Kidney (tissue), 14 donors: Measurements from ENCODE around the gene ITGA3. TPM values are rescaled to one million over a fixed set of nuclear protein-coding genes. Genes with fewer than 3 reads are reported as not detected.
A peak's percentile ranks its signal among the peaks of the same experiment; 100 is the strongest.

Experiments
- DNase-seq, 5 donors: peaks; one replicate each; pipeline ENCODE4 v3.0.0-alpha.2; 2013 to 2020
- FAIRE-seq: peaks from 2 replicates; lab custom pipeline; 2012; peaks lifted over from hg19 to GRCh38; lab: Jason Lieb, UNC
- H3K27ac ChIP-seq, 2 donors: one replicate each; pipeline ENCODE4 v1.7.0; 2013; ENCODE audit warnings: low read depth in 2 of 2, low read length in 2 of 2, inconsistent platforms in 1 of 2
- H3K27me3 ChIP-seq: one replicate; pipeline ENCODE4 v1.7.1; 2013; ENCODE audit warnings: low read length, inconsistent platforms; ENCODE audit not compliant: control insufficient read depth, insufficient read depth
- H3K36me3 ChIP-seq, 3 donors: one replicate each; pipeline versions ENCODE4 v1.7.0 to v1.7.1; 2013; ENCODE audit warnings: low read length in 3 of 3, control low read depth in 1 of 3, inconsistent platforms in 1 of 3; ENCODE audit not compliant: insufficient read depth in 3 of 3, control insufficient read depth in 2 of 3
- H3K4me1 ChIP-seq, 3 donors: one replicate each; pipeline versions ENCODE4 v1.7.0 to v1.7.1; 2013; ENCODE audit warnings: low read length in 3 of 3, inconsistent platforms in 1 of 3, low read depth in 1 of 3; ENCODE audit not compliant: control insufficient read depth in 2 of 3, insufficient read depth in 2 of 3
- H3K4me3 ChIP-seq, 3 donors: one replicate each; pipeline versions ENCODE4 v1.7.0 to v1.8.1; 2013; ENCODE audit warnings: low read length in 3 of 3, control low read depth in 1 of 3, inconsistent platforms in 1 of 3
- H3K9ac ChIP-seq, 3 donors: one replicate each; pipeline versions ENCODE4 v1.7.0 to v1.7.1; 2013; ENCODE audit warnings: low read length in 3 of 3, control low read depth in 1 of 3, inconsistent platforms in 1 of 3
- H3K9me3 ChIP-seq, 3 donors: one replicate each; pipeline versions ENCODE4 v1.7.0 to v1.7.1; 2013; ENCODE audit warnings: low read length in 3 of 3, control low read depth in 1 of 3, inconsistent platforms in 1 of 3; ENCODE audit not compliant: control insufficient read depth in 2 of 3, insufficient read depth in 1 of 3
- intact Hi-C: fragments of 100-400 bp; cut with DNase I; formaldehyde crosslinking; loops from one replicate; pipeline ENCODE4 v1.11.1; 2022
- polyA plus RNA-seq: library from polyadenylated mRNA; stranded (reverse); fragments of 350-450 nt; fragmentation: Illumina TruSeq; extraction: RNeasy Lipid Tissue Mini Kit (QIAGEN cat#74804); gene quantifications from one replicate; pipeline ENCODE4 v1.2.3, GENCODE V29; 2014; ENCODE audit warnings: low read depth, low replicate concordance; ENCODE audit not compliant: insufficient read depth
- total RNA-seq: library from RNA; stranded (reverse); fragmentation: NEBNext Ultra II Directional; extraction: Animal tissue kit (Norgen Biotek cat#: 25700); gene quantifications from one replicate; pipeline ENCODE4 v1.2.1, GENCODE V29; 2021
- TF ChIP-seq, protein P1 (sequence below): IDR thresholded peaks from 3 replicates; pipeline ENCODE4 v1.5.1; 2012; ENCODE audit warnings: mild to moderate bottlenecking, moderate library complexity, borderline replicate concordance; ENCODE audit not compliant: insufficient read depth; ENCODE audit errors: extremely low read depth
- donor health status: control.
- donor health status: control.
- donor health status: control.
- donor health status: control.
- donor health status: control.
- donor health status: DM: yes; HTN: yes; CAD: no.
- donor health status: Normal renal cell carcinoma (clear cell type).

The ITGA3 gene
- total and polyA plus RNA-seq, 2 donors from 2014 or later, result 117 to 367 TPM

DNA sequence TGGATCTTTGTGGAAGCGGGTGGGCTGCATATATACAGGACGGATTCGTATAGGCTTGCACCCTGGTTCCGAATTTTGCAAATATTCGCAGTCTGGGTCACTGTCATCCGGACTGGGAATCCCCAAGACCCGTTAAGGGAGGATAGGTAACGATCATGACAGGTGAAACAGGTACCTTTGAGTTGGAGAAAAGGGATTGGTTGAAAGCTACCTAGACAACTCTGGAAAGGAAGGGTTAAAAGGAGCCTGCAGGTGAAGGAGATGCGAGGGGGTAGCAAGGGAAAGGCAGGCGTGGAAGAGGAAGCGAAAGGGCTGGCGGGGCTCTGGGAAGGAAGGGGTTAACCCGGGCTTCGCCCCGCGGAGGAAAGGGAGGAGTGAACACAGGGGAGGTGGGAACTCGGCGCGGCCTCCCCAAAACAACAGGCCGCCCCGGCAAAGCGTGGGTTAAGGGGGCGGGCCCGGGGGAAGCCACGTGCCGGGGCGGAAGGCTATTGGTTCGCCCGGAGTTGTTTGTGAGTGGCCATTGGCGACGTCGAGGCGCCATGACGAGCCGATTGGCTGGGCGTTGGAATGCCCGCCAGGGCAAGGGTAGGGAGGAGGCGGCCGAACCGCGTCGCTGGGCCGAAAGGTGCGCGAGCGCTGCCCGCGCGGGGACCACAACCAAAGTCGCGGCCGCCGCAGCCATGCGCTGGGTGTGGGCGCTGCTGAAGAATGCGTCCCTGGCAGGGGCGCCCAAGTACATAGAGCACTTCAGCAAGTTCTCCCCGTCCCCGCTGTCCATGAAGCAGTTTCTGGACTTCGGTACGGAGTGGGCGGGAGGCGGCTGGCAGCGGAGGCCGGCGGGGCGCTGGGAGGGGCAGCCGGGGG is 39.1 kb downstream of the ITGA3 start, which contains the start of gene PDK2:
Gene PDK2, plus strand, starts transcription at position 599 of the 867 bp plus-strand sequence. Its CDS starts 85 bp downstream, at position 684.
- no peak for FAIRE-seq
- TF ChIP-seq, protein P1, sequence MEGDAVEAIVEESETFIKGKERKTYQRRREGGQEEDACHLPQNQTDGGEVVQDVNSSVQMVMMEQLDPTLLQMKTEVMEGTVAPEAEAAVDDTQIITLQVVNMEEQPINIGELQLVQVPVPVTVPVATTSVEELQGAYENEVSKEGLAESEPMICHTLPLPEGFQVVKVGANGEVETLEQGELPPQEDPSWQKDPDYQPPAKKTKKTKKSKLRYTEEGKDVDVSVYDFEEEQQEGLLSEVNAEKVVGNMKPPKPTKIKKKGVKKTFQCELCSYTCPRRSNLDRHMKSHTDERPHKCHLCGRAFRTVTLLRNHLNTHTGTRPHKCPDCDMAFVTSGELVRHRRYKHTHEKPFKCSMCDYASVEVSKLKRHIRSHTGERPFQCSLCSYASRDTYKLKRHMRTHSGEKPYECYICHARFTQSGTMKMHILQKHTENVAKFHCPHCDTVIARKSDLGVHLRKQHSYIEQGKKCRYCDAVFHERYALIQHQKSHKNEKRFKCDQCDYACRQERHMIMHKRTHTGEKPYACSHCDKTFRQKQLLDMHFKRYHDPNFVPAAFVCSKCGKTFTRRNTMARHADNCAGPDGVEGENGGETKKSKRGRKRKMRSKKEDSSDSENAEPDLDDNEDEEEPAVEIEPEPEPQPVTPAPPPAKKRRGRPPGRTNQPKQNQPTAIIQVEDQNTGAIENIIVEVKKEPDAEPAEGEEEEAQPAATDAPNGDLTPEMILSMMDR, result no peak
- H3K27ac ChIP-seq, result peak within 1 kb of the TSS; percentile 85 to 90
- no peaks in the 10 kb centered on the region for H3K9me3 ChIP-seq
- peaks cover 2 to 24% (median 7%) of the 10 kb centered on the region in 3 donors for H3K36me3 ChIP-seq
- DNase-seq, result peak; percentile 97 to 99 (median 97)
- H3K9ac ChIP-seq, result peak within 1 kb of the TSS; percentile 86 to 94 (median 92)
- intact Hi-C loops, result loop anchor here (10.0 kb wide), 1 partner anchor 200 kb away; no protein-coding TSS in a partner anchor
- peak within 1 kb of the TSS; percentile 94 to 96 (median 95) for H3K4me3 ChIP-seq
- peaks cover 0 to 31% (median 29%) of the 10 kb centered on the region in 3 donors for H3K4me1 ChIP-seq
- H3K27me3 ChIP-seq, result no peaks in the 10 kb centered on the region

DNA sequence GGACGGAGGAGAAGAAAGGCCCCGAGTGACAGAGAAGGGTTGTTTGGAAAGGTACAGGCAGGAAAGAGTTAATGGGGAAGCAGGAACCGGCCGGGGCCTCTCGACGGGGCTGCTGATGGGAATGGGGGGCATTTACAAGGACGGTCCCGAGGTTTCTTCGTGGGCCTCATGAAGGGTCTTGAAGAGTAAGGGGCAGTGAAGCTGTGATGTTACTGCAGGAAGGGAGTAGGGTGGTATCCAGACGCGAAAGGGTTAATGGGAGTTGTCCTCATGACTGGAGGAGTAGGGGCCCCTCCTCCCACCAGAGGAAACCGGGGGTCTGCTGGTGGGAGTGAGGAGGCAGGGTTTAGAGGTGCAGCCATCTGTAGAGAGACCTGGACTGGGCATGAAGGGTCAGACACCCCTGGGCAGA is 39.7 kb downstream of the ITGA3 start:
- Histone ChIP-seq H3K27ac (peak overlapping the region; percentile 85 to 90), H3K27me3 (no peaks in the 10 kb centered on the region), H3K9ac (peak overlapping the region; percentile 86 to 94 (median 92)), H3K4me3 (peak overlapping the region; percentile 94 to 96 (median 95)), H3K36me3 (peaks cover 2 to 29% (median 7%) of the 10 kb centered on the region in 3 donors), H3K9me3 (no peaks in the 10 kb centered on the region), H3K4me1 (peaks cover 0 to 37% (median 34%) of the 10 kb centered on the region in 3 donors)
- TF ChIP-seq, protein P1, result no peak
- peak in 4 of 5 donors; percentile 55 to 77 (median 72) for DNase-seq
- intact Hi-C loops, result loop anchor here (10.0 kb wide), 1 partner anchor 199 kb away; no protein-coding TSS in a partner anchor
- FAIRE-seq, result no peak

DNA sequence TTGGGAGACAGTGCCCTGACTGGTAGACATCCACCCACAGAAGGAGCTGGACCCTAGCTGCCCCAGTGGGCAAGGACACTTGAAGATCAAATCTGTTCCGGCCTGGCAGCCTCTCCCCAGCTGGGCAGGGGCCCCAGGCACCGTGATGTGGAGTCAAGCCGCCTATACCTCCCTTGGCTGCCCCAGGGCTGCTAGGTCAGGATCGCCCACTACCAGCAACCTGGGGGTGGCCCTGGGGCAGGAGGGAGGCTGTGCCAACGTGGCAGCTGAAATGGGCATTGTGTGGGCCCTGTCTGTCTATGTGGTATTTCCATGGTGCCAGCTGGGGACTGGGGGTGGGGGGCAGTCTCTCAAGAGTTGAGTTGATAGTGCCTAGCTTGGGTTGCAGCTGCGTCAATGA is 40.2 kb downstream of the ITGA3 start:
- H3K27me3 ChIP-seq, result no peaks in the 10 kb centered on the region
- DNase-seq (peak in 1 of 5 donors; percentile 75), FAIRE-seq (no peak)
- H3K9ac ChIP-seq, result peak overlapping the region; percentile 86 to 94 (median 92)
- intact Hi-C loops, result loop anchor here (10.0 kb wide), 1 partner anchor 199 kb away; no protein-coding TSS in a partner anchor
- peak overlapping the region; percentile 94 to 96 (median 95) for H3K4me3 ChIP-seq
- peak overlapping the region; percentile 85 to 90 for H3K27ac ChIP-seq
- H3K9me3 ChIP-seq, result no peaks in the 10 kb centered on the region
- TF ChIP-seq, protein P1, result no peak
- H3K36me3 ChIP-seq, result peaks cover 2 to 33% (median 7%) of the 10 kb centered on the region in 3 donors
- peaks cover 0 to 41% (median 39%) of the 10 kb centered on the region in 3 donors for H3K4me1 ChIP-seq
